Gastroesophageal sphincter (tissue), 3 donors: ENCODE measurements around the gene ARMH1.

Experiments used
- CTCF ChIP-seq, 4 experiments: fragments of 200-600 bp in 2 of 4; fragments of 450-650 bp in 2 of 4; sonication (generic) in 1 of 4; IDR thresholded peaks; one replicate each; pipeline ENCODE4 v1.5.1; 2017 to 2019; ENCODE audit warnings: antibody characterized with exemption in 4 of 4, mild to moderate bottlenecking in 2 of 4, moderate library complexity in 2 of 4
- EP300 ChIP-seq: sonication (generic); formaldehyde crosslinking; IDR thresholded peaks from one replicate; pipeline ENCODE4 v1.6.1; 2017; ENCODE audit warnings: antibody characterized with exemption, mild to moderate bottlenecking
- POLR2A ChIP-seq, 2 donors: fragments of 450-650 bp; IDR thresholded peaks; one replicate each; pipeline ENCODE4 v1.6.1; 2017; ENCODE audit warnings: antibody characterized with exemption in 2 of 2, mild to moderate bottlenecking in 2 of 2, moderate library complexity in 1 of 2
- POLR2AphosphoS5 ChIP-seq: sonication (generic); formaldehyde crosslinking; IDR thresholded peaks from one replicate; pipeline ENCODE4 v1.6.1; 2017; ENCODE audit warnings: antibody characterized with exemption

- TF ChIP-seq CTCF (IDR thresholded peaks at IDR 0.05), result no peak
- TF ChIP-seq POLR2AphosphoS5, result no peak
- no peak for TF ChIP-seq POLR2A (IDR thresholded peaks at IDR 0.05)
- no peak for TF ChIP-seq EP300
These were observed 43.6 kb downstream of the ARMH1 start for GRCh38 chr1:44718091-44718490.
